ENCODE measurements around the gene HOXA5.

DNA sequence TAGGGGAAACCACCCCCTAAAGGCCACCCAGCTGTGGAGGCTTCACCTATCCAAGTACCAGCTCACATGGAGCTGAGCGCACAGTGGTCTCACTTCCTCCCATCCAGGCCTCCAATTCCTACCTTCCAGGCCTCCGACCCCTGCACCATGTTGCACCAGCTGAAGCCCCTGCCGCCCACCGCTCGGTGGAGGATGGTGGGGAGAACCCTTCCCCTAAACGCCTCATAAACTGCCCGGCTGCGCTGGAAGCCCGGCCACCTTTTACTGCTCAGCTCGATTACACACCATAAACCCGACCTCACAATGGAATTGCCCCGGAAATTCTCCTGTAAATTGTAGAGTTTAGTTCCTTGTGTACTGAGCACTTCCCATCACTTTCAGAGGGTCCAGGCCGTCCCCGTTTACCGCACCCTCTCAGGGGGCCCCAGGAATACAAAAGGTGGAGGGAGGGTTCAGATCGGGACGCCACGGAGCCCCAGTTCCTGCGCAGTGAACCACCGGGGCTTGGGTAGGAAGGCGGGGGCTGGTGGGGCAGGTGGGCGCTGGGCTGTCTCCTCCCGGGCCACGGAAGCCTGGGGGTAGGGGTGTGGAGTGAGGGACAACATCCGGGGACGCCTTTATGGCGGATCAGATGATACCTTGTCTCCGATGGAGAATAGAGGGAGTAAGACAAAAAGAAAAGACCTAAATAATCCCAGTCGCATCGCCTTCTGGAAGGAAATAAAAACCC lies 14.4 kb upstream of the HOXA5 start:
- no peak for TF ChIP-seq TAF1 (IDR thresholded peaks at IDR 0.05; ENCODE audit: low read depth, low read length)
- TF ChIP-seq SIN3A (conservative IDR thresholded peaks at IDR 0.05 in 1 of 2, IDR thresholded peaks at IDR 0.05 in 1 of 2; ENCODE audit: low read depth in 1 of 2, low read length in 2 of 2), result no peak
- TF ChIP-seq SP4 (IDR thresholded peaks at IDR 0.05; ENCODE audit: low read length), result no peak
- no peak for TF ChIP-seq TBP (IDR thresholded peaks at IDR 0.05; ENCODE audit: low read depth, low read length)
